Stimulated activated CD4-positive, alpha-beta T cell treated with anti-CD3 and anti-CD28 coated beads, Interleukin-2, amount 100 ng/mL, for 4 hours (primary cell): Measurements from ENCODE around the gene WNT9A.

Experiments
- DNase-seq: peaks from one replicate; pipeline ENCODE4 v3.0.0-alpha.2; 2020; ENCODE audit warnings: low read depth

The WNT9A gene

GRCh38 chr1:227897704-227898438 is 49.9 kb downstream of the WNT9A start:
- DNase-seq, result no peak

DNA sequence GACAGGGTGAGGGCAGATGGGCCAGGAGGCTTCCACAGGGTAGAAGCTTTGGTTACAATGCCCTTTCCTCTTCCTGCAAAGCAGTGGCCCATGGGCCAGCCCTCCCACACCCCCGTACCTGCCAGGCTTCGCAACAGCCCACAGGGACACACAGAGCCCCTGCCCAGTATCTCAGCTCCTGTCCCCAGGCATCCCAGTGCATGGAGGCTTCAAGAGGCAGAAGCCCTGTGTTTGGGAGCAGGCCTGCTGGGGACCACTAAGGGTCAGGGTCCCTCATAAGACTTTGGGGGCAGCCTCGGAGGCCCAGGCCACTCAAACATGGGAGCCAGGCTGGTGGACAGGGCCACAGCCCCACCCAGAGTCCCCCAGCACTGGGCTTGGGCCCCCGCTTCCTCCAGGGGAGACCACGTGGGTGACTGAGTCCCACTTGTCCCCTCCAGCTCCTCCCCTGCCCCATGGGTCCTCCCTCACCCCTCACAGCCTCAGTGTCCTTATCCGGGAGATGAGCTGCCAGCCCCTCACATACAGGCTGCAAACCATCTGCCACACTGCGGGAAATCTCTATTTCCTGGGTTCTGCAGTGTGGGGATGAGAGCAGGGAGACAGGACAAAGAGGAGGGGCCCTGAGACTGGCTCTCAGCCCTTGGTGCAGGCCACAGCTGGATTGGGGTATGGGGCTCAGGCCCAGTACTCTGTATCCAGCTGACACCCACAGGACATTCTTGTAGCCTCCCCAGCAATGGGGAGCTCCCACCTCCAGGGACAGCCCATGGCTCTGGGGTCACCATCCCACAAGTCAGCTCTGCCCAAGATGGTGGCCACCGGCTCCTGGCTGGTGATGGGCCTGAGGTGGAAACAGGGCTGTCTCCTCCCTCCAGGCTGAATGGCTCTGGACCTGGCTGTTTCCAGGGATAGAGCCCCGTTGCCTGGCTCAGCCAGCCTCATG is 50.7 kb downstream of the WNT9A start:
- no peak for DNase-seq

- no peak for DNase-seq
Observed at GRCh38 chr1:227895828-227896685, 51.7 kb downstream of the WNT9A start.

- DNase-seq, result no peak
Observed at GRCh38 chr1:227894831-227895451, 52.8 kb downstream of the WNT9A start.

DNA sequence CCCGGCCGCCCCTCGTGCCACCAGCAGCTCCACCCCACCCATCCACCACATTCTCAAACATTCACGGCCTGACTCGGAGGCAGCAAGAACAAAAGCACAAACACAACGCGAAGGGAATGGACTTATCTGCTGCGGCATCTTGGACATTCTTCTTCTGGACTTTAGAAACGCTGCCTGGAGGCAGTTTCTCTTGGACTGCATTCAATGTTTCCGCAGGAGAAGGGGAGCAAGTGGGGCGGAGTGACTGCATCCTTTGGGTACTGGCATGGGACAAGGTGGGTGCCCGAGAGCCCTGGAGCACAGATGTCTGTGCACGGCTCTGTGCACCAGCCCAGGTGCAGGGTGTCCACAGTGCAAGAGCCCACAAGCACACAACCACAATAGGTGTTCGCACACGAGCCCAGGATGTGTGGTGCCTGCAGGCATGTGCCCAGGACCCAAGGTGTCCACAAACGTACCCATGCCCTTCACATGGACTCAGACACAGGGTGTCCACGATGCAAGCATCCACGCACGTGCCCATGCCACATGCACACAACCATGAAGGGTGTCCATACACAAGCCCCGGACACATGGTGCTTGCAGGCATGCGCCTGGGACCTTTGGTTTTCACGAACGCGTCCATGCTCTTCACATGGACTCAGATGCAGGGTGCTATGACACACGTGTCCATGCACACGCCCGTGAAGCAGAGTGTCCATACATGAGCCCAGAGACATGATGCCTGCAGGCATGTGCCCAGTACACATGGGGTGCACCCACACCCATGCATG is 53.6 kb downstream of the WNT9A start:
- no peak for DNase-seq

GRCh38 chr1:227893300-227893948 is 54.3 kb downstream of the WNT9A start:
- DNase-seq, result no peak

- no peak for DNase-seq
Observed at GRCh38 chr1:227892489-227893299, 55.0 kb downstream of the WNT9A start.

DNA sequence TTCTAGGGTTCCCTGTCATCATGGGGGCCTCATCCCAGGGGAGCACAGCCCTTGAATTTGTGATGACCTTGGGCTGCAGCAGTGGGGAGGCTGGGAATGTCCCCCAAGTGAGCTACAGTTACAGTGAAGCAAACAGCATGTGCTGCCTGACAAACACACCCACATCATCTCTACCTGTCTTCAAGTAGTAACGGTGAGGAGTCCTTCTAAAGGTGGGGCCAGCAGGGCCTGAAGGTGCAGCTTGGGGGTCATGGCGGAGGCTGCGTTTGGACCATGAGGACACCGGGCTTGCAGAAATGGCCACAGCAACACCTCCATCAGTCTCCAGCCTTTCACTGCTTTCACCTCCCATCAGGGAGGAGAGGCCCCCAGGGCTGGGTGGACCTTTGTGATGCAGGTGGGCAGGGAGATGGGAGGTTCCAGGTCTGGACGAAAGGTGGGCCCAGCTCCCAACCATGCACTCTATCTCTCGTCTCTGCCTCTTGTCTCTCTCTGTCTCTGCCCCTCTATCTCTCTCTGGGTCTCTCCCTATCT is 55.7 kb downstream of the WNT9A start:
- no peak for DNase-seq

DNA sequence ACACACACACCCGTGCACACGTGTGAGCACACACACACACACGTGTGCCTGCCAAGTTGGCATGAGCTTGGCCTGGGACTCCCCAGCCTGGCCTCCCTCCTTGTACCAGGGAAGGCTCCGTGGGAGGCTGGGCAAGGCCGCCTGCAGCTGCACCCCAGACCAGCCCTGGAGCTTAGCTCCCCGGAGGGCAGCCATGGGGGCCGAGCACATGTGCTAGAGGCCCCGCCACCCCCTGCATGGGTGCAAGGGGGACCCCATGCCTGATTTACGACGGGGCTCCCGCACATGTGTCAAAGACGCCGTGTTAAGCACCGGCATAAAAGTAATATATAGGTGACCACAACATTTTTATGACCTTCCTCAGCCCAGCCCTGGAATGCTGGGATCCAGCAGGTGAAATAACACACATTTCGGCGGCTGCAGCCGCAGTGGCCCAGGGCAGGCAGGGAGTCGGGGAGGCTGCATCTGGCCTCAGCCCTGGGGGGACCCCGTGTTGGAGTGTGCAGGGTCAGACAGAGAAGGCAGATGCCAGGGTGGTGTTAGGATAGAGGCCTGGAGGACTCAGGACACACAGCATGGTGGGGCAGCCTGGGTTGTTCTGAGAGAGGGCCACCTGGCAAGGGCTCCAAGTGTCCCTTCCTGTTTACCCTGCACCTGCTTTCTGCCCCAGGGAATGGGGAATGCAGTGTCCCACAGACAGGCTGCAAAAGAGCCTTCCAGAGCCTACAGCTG is 56.3 kb downstream of the WNT9A start:
- no peak for DNase-seq

- DNase-seq, result no peak
Observed at GRCh38 chr1:227890451-227891222, 57.1 kb downstream of the WNT9A start.

GRCh38 chr1:227889863-227890405 is 57.8 kb downstream of the WNT9A start:
- DNase-seq, result no peak

- DNase-seq, result no peak
Observed at GRCh38 chr1:227889047-227889862, 58.5 kb downstream of the WNT9A start.

GRCh38 chr1:227888404-227889046 is 59.2 kb downstream of the WNT9A start:
- no peak for DNase-seq

DNA sequence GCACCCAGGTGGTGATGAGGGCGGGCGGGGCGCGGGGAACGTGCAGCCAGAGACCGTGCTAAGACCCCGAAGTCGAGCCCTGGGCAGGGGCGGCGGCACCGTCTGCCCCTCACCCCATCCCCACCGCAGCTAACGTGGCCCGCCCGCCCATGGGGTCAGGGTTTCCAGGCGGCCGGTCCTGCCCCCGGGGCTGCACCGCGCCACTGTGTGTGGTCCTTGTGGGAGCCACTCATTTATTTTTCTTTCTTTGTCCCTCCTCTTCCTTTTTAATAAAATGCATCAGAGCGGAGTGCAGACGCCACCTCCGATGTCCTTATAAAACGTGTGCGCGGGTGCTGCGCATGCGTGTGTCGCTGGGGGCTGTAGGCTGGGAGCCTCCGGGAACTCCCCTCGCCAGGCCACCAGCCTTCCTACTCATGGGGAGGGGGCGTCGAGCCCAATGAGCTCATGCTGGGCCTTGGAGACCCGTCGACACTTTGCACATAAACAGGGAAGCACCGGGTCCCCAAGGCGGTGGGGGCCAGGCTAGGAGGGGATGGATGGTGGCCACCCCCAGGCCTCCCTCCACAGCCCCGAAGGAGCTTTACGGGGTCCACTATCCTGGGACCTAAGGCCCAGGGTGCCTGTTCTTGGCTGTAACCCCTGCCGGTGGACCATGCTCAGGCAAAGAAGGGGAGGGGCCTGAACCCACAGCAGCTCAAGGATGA is 59.9 kb downstream of the WNT9A start:
- no peak for DNase-seq

DNA sequence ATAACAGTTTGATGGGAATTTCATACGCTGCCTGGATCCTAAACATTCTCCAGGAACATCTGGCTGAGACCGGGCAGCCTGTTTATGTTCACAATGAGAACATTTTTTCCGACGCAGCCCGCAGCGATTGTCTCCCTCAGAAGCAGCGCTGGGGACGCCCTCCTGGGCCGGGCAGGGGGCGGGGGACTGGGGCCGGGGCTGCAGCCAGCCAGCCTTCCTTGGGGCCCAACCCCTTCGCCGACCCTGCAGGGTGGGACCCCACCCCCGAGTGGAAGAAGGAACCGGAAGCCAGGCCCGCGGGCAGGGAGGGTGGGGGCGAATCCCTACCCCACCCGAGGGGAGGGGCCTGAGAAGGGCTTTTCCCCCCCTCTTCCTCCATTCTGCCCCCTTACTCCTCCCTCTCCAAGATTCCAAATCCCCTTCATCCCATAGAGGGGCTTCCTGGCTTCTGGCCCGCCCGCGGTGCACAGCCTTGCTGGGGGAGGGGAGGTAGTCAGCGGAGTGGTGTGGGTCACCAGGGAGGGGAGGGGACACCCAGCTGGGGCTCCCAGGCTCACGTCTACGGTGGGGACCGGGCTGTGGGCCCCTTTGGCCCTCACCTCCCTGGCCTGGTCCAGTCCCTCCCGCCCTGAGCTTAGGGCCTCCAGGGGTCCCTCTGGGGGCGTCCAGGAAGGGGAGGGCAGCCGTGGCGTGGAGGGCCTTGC is 60.6 kb downstream of the WNT9A start:
- peak; percentile 11 for DNase-seq
